ENCODE measurements around the gene COPB1.
"Not testable (repeated sequence)": the region's sequence is repeated elsewhere in the genome, so short reads cannot be mapped to it uniquely, and the experiment has no call there.

COPB1 gene, protein sequence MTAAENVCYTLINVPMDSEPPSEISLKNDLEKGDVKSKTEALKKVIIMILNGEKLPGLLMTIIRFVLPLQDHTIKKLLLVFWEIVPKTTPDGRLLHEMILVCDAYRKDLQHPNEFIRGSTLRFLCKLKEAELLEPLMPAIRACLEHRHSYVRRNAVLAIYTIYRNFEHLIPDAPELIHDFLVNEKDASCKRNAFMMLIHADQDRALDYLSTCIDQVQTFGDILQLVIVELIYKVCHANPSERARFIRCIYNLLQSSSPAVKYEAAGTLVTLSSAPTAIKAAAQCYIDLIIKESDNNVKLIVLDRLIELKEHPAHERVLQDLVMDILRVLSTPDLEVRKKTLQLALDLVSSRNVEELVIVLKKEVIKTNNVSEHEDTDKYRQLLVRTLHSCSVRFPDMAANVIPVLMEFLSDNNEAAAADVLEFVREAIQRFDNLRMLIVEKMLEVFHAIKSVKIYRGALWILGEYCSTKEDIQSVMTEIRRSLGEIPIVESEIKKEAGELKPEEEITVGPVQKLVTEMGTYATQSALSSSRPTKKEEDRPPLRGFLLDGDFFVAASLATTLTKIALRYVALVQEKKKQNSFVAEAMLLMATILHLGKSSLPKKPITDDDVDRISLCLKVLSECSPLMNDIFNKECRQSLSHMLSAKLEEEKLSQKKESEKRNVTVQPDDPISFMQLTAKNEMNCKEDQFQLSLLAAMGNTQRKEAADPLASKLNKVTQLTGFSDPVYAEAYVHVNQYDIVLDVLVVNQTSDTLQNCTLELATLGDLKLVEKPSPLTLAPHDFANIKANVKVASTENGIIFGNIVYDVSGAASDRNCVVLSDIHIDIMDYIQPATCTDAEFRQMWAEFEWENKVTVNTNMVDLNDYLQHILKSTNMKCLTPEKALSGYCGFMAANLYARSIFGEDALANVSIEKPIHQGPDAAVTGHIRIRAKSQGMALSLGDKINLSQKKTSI

DNA sequence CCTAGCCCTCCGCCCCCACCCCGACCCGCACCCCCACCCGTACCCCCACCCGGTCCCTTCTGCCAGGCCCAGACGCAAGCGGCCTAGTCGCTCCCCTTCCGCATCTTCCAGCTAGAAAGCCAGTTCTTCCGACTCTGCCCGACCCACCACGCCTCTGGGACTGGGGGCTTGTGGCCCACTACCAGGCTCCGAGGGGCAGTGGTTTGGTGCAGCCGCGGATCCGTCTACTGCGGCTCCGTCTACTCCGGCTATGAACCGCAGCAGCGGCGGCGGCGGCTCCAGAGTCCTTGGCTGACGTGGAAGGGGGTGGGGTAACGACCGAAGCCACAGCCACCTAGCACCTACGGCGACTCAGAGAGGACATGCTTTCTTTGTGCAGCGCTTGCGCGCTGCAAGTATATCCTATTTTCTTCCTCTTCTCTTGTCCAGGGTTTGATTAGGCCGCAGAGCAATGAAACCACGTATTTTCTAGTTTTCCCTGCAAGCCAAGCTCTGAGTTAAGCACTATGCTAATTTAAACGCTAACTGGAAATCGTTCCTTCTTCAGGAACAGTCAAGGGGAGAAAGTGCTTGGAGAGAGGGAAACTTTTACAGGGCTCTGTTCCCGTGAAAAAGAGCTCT, at the start of gene COPB1:
Gene COPB1, minus strand, starts transcription at position 252 of the 621 bp plus-strand sequence. CDS start 883 bp downstream, outside the sequence.
- H3K27ac ChIP-seq: peak within 1 kb of the TSS; percentile 80 to 97 (median 95)
- peak within 1 kb of the TSS; percentile 65 to 92 (median 78) for H3K4me3 ChIP-seq

DNA sequence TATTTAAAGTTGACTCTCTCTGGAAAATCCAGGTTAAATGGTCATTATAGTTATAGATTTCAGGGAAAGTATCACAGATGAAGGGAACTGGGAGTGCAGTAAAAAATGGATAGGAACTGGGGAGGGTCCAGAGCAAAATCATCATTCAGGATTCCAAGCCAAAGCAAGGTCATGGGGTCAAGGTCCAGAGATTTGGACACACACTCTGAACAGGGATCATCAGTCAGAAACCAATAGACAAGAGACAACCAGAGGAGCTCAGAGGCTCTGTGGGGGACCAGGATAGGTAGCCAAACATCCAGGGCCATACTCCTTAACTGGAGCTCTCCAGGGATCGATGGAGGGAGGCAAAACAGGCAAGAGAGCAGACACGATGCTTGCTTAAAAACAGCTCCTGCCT, 47.8 kb upstream of the COPB1 start:
- Histone ChIP-seq H3K27ac (no peak overlapping the region), H3K4me3 (no peak overlapping the region)

DNA sequence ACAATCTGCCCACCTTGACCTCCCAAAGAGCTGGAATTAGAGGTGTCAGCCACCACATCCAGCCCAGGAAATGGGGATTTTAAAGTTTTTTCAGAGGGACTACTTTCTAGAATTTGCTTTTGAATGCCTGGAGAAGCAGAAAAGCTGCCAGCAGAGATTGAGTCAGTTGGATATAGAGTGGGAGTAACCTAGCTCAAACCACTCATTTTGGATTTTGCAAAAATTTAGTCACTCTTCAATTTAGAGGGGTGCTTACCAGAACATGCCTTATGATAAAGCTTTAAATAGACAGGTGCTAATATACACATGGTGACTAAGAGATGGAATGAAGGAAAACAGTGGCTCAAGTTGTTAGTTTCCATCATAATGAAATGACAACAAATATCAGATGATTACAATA, 47.1 kb upstream of the COPB1 start:
- Histone ChIP-seq H3K27ac (no peak overlapping the region), H3K4me3 (no peak overlapping the region)

DNA sequence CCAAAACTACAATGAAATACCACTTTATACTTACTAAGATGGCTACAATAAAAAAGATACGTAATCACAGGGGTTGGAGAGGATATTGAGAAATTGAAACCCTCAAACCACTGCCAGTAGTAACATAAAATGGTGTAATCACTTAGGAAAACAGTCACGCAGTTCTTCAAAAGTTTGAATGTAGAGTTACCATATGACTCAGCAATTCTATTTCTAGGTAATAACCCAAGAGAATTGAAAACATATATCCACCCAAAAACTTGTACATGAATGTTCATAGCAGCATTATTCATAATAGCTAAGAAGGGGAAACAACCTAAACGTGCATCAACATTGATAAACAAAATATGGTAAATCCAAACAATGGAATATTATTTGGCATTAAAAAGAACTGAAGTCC, 45.0 kb upstream of the COPB1 start:
- H3K4me3 ChIP-seq: no peak overlapping the region

DNA sequence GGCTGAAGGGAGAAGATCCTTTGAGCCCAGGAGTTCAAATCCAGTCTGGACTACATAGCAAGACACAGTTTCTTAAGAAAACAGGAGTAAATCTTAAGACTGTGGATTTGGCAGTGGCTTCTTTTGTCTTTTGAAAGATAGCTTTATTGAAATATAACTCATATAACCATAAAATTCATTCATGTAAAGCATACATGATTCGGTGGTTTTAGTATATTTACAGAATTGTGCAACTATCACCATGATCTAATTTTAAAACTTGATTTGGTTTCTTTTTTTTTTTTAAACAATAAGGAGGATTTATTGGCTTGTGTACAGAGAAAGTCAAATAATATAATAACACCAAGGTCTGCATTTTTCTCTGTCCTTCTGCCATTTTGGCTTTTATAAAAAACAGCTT, 43.6 kb upstream of the COPB1 start:
- Histone ChIP-seq H3K27ac (no peak overlapping the region), H3K4me3 (no peak overlapping the region)

More for the DNA sequence above, 45.0 kb upstream of the COPB1 start:
- no peak overlapping the region for H3K27ac ChIP-seq

DNA sequence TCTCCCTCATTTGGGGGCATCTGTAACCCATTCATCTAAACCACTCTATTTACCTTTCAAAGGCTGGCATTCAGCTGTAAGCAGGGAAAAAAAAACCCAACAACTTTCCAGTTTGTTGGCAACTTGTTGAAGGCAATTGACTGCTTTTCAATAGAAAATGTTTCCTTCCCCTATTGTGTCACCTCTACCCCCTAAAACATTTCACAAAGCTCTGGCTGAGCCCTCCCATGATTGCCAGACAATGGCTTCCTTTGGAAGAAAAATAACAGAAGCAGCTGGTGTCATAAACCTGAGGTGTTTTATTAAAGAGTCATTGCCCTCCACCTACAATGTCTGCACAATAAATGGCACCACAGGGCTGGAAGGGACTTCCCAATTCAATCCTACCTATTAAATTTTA, 42.7 kb upstream of the COPB1 start:
- Histone ChIP-seq H3K4me3 (no peak overlapping the region), H3K27ac (no peak overlapping the region)

DNA sequence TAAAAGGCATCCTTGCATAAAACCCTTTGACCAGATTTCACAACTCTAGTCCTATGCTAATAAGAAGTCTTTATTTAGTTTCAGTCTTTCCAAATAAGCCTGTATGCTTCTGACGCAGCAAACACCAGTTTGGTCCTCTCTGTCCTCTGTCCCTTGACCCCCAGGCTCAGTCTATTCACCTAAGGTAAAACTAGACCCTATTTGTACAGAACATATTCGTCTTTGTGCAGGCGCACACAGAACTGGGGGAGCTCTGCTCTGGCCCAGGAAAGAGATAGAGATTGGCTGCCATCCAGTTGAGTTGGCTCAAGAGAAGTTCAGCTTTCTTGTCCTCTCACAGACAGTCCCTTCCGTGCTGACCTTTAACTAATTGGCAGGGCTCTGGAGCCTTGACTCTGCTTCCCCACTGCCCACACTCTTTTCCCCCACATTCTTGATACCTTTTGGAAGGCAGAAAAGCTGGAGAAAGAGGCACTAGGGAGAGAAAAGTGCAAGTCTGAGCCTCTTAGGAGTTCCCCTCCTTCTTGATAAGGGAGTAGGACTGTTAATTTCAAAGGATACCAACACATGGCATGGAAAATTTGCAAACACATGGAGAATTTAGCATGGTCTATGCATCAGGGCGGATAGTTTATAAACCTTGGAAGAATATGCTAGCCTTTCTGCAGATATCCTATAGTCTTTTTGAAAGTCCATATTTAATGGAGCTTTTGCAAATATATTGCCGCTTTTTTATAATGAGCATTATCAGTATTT, 41.8 kb upstream of the COPB1 start:
- no peak overlapping the region for H3K4me3 ChIP-seq
- no peak overlapping the region for H3K27ac ChIP-seq

DNA sequence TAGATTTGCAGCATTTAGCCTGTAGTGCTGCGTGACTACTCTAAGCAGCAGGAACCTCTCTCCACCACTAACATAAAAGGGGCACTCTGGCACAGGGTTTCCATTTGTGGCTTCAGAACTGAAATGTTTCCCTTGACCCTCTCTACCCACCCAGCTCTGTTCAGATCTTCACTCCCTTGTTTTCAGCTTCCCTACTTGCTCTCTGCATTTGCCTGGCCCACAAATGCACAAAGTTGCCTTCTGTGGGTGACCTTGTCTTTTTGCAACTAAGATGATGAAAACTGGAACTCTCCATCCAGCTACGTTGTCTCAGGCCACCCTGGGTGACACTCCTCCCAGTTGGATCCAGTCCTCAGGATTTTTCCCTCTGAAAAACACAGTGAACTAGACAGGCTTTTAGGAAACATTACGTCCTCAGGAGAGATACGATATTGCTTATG, 40.4 kb upstream of the COPB1 start:
- Histone ChIP-seq H3K27ac (no peak overlapping the region), H3K4me3 (no peak overlapping the region)

DNA sequence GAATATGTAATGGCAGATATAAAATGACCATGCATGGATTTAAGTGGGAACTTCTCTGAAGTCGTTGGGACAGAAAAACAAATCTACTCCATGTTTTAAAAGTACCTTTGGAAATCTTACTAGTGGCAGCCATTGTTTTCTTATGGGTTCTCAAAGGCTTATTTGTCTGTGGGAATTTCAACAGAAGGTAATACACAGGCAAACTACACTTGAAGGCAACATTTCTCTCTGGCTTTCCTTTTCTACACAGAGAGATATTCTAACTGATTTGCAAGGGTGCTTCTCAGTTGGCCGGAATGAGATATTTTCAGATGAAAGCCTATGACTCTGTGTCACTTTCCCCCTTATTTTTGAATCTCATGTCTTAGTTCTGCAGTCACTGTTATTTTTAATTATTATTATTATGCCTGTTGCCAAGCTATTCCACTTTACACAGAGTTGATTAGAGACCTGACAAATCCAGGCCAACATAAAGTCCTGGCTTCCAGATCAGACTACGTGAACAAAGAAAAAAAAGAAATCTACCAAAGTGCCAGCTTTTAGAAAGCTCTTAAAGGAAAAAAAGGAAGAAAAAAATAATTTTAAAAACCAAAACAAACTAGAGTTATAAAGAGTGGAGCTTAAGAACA, 39.4 kb upstream of the COPB1 start:
- Histone ChIP-seq H3K4me3 (no peak overlapping the region), H3K27ac (no peak overlapping the region)

DNA sequence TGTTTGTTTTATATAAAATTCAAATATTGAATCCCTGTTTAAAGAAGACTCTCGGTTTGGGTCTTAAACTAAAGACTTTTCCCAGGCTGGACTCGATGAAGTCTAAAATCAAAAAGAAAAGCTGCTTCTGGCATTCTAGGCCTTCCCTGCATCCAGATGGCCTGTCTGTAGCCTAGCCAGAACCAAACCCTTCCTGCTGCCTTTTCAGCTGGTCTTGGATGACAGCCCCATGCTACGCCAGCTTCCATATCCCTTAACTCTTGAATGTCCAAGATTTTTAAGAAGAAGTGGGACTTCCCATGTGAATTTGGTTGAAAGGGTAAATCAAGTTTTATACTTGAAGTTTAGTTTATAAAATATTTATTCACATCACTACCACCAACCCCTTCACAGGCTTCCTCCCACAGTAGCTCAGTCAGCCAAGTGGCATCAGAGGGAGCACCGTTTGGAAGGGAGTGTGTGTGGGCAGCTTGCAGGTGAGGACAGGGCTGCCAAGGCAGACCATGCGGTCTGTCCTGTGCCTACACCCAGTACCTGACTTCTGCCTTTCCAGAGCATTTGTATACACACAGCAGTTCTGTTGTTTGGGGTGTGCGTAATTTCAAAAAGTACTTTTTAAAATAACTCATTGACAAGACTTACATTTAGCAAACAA, 38.8 kb upstream of the COPB1 start:
- H3K27ac ChIP-seq: peak overlapping the region in 1 of 21 experiments; percentile 21
- no peak overlapping the region for H3K4me3 ChIP-seq

DNA sequence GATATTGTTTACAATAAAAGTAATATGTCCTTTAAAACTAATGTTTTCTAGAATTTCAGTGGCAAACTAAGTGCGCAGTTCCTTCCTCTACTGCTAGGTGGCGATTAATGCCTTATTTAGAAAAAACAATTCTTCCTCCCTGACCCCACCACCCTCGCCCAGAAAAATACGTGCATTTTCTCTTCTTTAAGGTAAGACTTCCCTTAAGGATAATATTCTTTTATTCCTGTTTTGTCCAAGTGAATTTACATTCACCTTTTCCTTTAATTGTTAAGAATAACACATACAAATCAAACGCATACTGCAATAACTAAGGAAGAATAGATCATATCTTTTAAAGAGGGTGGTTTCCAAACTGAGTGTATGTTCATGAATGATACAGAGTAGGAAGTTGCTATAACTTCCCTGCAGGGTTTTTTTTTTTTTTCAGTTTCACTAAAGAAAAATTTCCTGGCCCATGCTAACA, 37.6 kb upstream of the COPB1 start:
- Histone ChIP-seq H3K27ac (peak overlapping the region in 1 of 21 experiments; percentile 14), H3K4me3 (no peak overlapping the region)

DNA sequence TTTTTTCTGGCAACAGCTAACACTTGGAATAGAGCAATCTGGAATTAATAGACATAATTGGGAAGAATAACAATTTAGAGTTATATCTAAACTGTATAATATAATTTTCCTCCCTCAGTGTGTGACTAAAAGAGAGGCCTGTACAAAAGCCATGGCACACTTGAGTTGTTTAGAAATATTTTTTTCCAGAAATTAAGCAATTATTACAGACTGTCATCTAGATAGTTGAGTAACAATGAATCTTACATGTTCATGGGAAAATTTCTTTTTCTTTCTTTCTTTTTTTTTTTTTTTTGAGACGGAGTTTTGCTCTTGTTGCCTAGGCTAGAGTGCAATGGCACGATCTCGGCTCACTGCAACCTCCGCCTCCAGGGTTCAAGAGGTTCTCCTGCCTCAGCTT, 35.6 kb upstream of the COPB1 start:
- not testable (repeated sequence) for H3K27ac ChIP-seq, H3K4me3 ChIP-seq

DNA sequence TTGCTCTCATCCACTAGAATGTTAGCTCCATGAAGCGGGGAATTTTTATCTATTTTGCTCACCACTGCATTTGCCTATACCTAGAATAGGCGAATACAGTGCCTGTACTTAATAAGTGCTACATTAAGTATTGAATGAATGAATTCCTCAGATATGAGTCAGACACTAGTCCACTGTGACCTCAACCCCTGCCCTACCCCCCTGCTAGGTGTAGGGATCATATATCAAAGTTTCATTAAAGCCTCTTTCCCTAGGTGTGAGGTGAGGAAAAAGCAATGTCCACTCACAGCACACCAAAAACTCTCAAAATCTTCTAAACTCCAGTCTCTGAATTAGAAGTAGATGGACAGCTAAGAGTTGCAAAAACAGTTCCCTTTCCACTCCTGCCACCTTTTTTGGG, 30.3 kb upstream of the COPB1 start:
- H3K27ac ChIP-seq: no peak overlapping the region
- no peak overlapping the region for H3K4me3 ChIP-seq

DNA sequence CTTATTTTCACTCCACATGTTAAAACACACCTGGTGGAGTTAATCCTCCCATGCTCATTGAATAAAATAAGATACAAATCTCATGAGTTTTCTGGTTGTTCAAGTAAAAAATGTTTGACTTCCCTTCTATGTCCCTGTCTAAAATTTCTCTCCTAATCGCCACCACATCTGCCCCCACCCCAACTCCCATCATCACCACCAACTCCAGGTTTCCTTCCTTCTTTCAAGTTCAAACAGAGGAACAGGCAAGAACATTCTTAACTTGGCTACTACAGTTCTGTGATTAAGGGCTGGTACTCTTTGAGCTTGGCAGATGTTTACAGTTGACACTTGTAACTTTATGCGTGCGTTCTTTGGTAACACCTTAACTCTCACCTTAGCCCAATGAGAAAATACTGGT, 29.7 kb upstream of the COPB1 start:
- H3K4me3 ChIP-seq: no peak overlapping the region

DNA sequence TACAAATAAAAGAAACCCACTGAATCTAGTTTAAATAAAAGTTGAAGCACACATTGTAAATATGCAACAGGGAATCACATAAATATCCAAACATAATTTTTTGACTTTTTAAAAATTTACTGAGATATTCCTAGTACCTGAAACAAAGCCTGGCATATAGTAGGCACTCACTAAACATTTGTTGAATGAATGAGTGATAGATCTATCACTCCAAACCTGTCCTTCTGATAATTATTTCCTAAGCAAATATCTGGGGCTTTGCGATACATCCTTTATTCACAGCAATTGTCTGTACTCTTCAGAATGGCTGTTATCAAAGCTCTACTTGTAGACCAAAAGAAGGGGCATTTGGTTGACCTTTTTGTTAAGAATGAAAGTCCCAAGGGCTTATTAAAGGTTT, 23.2 kb upstream of the COPB1 start:
- H3K27ac ChIP-seq: no peak overlapping the region
- H3K4me3 ChIP-seq: no peak overlapping the region

More for the DNA sequence above, 29.7 kb upstream of the COPB1 start:
- no peak overlapping the region for H3K27ac ChIP-seq

DNA sequence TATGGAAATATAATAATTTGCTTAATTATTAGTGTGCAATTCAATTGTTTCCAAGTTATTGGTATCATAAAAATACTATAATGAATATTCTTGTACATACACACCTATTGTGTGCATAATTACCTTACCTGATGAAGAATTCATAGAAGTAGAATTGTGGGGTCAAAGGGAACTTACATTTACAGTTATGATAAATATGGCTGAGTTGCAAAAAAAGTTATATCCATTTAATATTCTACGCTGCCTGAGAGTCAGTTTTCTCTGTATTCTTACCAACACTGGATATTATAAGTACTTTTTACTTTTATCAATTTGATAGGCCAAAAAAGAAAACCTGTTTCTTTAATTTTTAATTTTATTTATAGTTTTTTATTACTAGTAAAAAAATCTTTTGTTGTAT, 22.6 kb upstream of the COPB1 start:
- no peak overlapping the region for H3K27ac ChIP-seq

DNA sequence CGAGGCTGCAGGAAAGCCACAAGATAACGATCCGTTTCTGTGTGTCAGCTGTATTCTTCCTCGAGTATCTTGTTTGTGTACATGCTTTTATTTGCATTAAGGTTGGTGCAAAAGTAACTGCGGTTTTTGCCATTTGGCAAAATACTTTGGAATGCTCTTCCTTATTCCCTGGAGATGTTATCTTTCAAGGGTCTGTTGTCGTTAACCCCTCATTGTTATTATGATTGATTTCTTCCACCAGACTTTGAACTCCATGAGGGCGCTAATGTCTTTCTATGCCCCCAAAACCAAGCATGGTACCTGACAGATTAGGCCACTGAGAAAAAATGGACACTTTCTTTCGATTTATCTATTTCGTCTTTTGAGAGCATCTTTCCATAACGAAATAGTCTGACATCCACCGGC, 21.1 kb upstream of the COPB1 start:
- Histone ChIP-seq H3K27ac (peak overlapping the region in 20 of 21 experiments; percentile 10 to 97 (median 94)), H3K4me3 (peak overlapping the region; percentile 61 to 95 (median 77))

More for the DNA sequence above, 22.6 kb upstream of the COPB1 start:
- H3K4me3 ChIP-seq: no peak overlapping the region

All from skin epidermis (tissue), 12 donors.